Germinal center (tissue), 1 donor: ENCODE data around the gene BRCC3.

Experiments
- DNase-seq: peaks from one replicate; pipeline ENCODE4 v3.0.0; 2012; ENCODE audit warnings: mixed read lengths, low spot score

The BRCC3 gene

DNA sequence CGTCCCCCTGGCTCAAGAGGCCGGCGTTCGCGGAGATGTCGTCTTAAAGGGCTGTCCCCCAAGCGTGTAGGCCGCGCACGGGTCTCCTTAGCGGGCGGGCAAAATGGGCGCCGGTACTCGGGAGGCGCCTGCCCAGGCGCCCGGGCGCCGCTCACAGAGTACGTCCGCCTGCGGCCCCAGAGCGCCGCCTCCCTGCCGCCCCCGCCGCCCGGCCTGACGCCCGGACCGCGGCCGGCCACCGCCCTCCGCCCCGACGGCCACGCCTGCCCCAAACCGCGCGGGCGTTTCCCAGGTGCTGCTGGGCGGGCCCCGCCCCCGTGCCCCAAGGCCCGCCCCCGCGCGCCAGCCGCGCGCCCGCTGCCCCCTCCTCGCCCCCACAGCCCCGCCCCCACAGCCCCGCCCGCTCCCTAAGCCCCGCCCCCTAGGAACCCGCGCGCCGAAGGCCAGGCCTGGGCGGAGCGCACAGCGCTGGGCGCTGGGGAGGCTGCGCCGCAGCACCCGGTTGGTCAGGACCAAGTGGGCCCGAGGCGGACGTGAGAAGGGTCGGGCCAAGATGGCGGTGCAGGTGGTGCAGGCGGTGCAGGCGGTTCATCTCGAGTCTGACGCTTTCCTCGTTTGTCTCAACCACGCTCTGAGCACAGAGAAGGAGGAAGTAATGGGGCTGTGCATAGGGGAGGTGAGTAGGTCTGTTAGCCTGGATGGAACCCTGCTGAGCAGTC lies at the start of gene BRCC3, which contains the start of the genes CMC4 and MTCP1:
Gene BRCC3, plus strand, starts transcription at position 534 of the 719 bp plus-strand sequence. Its CDS starts 20 bp downstream, at position 554.
Gene CMC4, minus strand, starts transcription at position 162 of the 719 bp plus-strand sequence. CDS start 7,113 bp downstream, outside the sequence.
Gene MTCP1, minus strand, starts transcription at position 162 of the 719 bp plus-strand sequence. CDS start 5,126 bp downstream, outside the sequence.
- DNase-seq = peak; percentile 89

GRCh38 chrX:155022585-155022984 lies 48.7 kb upstream of the BRCC3 start, which contains the start of gene F8:
F8 (minus strand) TSS chrX:155022723; CDS start chrX:155022552, 171 bp downstream.
- DNase-seq = no peak

DNA sequence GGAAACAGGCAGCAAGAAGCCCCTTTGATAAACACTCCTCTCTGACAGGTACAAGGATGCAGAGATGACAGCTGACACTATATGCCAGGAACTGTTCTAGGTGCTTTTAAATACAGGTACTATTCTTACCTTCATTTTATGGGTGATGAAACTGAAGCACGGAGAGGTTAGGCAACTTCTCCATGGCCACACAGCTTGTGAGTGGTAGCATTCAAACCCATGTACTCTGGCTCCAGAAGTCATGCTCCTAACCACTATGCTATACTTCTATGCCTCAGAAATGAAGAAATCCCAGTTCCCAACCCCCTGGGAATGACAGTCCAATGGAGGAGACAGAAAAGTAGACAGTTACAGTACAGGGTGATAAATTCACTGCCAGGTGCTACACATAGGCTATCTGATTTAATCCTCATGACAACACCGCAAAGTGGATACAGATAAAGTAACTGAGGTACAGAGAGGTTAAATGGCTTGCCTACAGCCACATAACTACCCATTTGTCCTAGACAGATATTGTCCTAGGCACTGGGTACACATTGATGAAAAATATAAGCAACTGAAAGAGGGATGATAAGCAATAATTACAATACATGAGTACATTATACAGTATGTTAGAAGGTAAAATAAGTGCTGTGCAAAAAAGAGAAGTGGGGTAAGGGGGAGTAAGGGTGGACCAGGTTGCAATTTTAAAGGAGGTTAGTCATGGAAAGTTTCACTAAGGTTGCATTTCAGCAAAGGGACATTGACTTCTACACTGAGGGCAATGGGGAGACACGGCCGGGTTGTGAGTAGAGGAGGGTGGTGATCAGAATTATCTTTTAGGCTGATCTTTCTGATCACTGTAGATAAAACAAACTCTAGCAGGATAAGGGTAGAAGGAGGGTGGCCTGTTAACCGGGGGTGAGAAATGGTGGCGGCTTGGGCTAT lies 47.1 kb upstream of the BRCC3 start:
- no peak for DNase-seq

GRCh38 chrX:155026420-155026726 lies 44.9 kb upstream of the BRCC3 start:
- DNase-seq = no peak

GRCh38 chrX:155026727-155027508 lies 44.4 kb upstream of the BRCC3 start, which contains the start of gene FUNDC2:
FUNDC2 (plus strand) TSS chrX:155026844; CDS start chrX:155026939, 95 bp downstream.
- peak; percentile 88 for DNase-seq

- no peak for DNase-seq
Measured at GRCh38 chrX:155027509-155028066, 43.7 kb upstream of the BRCC3 start.

DNA sequence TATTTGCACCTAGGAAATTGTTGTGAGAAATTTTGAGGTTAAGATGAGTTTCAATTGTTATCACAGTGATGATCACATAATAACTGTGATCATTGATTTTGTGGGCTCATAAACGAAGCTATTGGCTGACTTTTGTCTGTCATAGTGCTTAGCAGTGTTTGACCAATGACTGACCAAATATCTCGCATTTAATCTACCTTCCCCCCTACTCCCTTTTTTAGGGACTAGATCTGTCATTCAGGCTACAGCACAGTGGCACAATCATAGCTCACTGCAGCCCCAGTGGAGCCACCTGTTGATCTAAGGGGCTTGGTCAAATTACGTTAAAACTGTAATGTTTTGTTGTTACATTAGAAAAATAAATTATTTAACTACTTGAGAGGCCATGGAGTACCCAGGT lies 43.2 kb upstream of the BRCC3 start:
- no peak for DNase-seq

GRCh38 chrX:155028877-155029291 lies 42.4 kb upstream of the BRCC3 start:
- DNase-seq = no peak

- DNase-seq = no peak
Measured at GRCh38 chrX:155031657-155032056, 39.7 kb upstream of the BRCC3 start.

GRCh38 chrX:155035688-155036087 lies 35.6 kb upstream of the BRCC3 start:
- DNase-seq = no peak

GRCh38 chrX:155046129-155046810 lies 25.0 kb upstream of the BRCC3 start:
- no peak for DNase-seq

DNA sequence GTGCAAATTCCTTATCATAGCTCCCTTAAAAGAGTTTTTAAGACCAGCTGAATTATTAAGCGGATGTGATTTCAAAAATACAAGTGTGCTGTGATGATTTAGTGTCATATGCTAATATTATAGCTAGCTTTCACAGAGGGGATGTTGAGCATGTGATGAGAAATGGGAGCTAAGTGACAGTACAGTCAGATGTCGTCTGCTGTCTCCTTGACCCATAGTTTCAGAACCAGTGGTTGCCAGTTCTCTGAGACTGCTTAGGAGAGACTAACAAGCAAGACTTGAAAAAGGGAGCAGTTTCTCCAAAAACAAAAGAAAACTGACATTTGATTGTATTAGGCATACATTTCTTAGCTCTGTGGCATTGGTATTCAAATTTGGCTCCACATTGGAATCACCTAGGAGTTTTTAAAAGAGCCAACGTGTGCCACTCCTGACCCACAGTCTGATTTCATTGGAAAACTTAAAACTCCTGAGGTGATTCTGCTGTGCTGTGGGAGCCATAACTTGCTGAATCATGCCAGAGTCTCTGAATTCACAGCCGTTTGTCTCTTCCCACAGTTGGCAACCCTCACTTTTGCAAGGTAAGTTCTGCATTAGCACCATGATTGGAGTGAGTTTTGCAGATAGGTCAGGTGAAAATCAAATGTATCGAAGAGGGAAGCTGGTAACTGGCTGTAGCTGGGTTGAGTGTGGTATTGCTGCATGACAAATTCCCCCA lies 24.3 kb upstream of the BRCC3 start:
- no peak for DNase-seq

DNA sequence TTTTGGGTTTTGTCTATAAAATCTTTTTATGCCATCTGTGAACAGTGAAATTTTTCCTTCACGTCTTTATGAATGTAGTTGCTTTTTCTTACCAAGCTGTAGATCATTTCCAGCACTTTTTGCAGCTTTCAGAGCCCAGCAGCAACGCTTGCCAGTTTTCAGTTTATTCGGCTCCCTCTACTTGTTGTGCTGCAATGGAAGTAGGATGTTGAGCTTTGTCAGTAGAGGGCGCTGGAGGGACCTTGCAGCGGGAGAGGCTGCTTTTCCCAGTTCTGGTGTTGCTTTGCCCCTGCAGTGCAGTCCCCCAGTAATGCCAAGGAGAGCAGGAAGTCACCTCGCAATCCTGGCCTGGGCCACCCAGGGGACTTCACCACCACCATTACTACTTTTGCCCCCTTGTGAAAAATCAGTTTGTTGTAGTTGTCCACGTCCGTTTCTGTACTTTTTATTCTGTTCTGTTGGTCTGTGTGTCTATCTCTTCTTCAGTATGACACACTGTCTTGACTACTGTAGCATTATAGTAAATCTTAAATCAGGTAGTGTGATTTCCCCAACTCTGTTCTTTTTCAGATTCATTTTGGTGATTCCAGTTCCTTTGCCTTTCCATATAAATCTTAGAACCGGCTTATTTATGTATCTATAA lies 22.2 kb upstream of the BRCC3 start:
- peak; percentile 9 for DNase-seq

DNA sequence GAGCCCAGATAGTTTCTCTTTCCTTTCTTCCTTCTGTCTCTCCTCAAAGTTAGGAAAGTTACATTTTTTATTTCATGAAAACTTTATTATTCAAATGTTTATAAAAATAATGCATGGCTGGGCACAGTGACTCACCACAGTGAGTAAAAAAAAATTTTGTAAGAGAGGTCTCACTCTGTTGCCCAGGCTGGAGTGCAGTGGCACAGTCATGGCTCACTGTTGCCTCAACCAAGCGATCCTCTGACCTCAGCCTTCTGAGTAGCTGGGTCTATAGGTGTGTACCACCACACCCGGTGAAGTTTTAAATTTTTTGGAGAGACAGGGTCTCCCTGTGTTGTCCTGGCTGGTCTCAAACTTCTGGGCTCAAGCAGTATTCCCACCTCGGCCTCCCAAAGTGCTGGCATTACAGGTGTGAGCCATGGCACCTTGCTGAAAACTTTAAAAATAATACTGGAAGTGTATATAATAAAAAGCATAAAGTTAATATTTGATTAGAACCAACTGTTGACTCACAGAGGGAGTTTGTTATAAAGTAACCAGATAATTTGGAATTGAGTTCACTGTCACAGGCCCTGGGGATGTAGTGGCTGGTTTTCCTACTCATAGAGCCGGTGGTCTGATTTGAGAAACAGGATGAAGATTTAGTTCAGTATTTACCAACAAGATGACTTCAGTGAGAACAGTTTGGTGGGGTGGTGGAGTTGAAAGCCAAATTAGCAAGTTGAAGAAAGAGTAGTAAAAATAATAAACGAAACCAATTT lies 18.4 kb upstream of the BRCC3 start:
- no peak for DNase-seq

DNA sequence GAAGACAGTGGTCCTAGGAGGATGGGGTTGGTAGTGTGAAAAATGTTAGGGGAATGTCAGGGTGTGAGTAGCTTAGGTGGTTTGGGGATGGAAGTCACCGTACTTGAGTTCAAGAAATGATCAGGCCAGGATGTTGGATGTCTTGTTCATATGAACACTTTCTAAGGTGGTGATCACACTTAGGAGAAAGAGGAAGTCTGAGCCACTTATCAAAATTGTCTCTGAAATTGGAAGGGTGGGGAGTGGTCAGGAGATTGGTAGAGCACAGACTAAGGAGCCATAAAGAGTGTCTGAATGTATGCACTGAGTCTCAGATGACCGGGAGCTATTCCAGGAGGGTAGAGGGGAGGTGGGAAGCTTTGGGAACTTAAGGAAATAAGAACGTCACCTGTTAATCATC lies 17.7 kb upstream of the BRCC3 start:
- DNase-seq = no peak

DNA sequence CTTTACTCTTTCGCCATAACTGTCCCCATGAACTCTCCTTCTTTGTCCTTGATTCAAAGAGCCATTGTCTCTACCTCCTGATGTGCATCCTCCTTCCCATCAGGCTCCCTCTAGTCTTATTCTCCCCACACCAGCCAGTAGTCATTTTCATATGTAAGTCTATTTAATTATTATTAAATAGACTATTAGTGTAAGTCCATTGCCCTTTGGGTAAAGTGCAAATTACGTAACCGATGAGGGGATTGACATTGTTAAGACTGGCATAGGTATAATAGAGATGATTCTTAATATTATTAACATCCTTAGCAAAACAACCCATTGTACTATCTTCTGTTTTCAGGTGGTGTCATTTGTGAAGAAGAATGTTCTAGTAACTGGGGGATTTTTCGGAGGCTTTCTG lies 17.1 kb upstream of the BRCC3 start:
- no peak for DNase-seq

DNA sequence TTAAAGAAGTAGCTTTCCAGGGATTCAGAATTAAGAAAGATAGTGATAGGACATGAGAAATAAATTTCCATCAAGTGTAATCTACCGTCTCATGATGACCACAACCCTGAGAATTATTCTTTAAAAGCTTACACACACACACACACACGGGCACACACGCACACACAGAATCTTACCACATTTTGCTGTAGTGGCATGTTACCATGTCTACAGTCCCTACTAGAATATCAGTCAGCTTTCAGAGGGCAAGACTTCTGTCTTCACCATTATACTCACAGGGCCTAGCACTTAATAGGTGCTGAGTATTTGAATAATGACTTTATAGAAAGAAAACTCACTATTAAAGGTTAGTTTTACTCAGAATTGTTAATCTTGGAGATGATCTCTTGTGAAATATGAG lies 15.8 kb upstream of the BRCC3 start:
- no peak for DNase-seq

- DNase-seq = no peak
Measured at GRCh38 chrX:155056471-155056870, 14.8 kb upstream of the BRCC3 start.
